H1 (cell line): Measurements from ENCODE around the gene LIX1L. TPM values are rescaled to one million over a fixed set of nuclear protein-coding genes. Genes with fewer than 3 reads are reported as not detected.

Experiments used
- KDM5A ChIP-seq: fragments of 200-600 bp; IDR thresholded peaks from 2 replicates; pipeline ENCODE4 v1.7.1; 2012; ENCODE audit warnings: mild to moderate bottlenecking, low read length, inconsistent platforms, mixed read lengths
- NANOG ChIP-seq: IDR thresholded peaks from 2 replicates; pipeline ENCODE4 v1.6.1; 2011; ENCODE audit warnings: low read length, low read depth, mild to moderate bottlenecking, inconsistent platforms; ENCODE audit not compliant: insufficient read depth, poor library complexity, severe bottlenecking
- ZNF274 ChIP-seq: IDR thresholded peaks from 2 replicates; pipeline ENCODE4 v1.7.0; 2012; ENCODE audit warnings: low read length, borderline replicate concordance; ENCODE audit errors: extremely low read depth
- polyA plus RNA-seq, 7 experiments: library from polyadenylated mRNA; depleted of rRNA in 3 of 7; stranded (reverse) in 5 of 7; unstranded in 2 of 7; fragments of >200 nt in 5 of 7; fragments of 200-250 nt in 2 of 7; gene quantifications; 1 replicate in 5 of 7; 2 replicates in 1 of 7; 4 replicates in 1 of 7; pipeline versions ENCODE4 v1.2.1 to v1.2.3, GENCODE V29; 2011 to 2013; ENCODE audit warnings: missing spikeins in 2 of 7, mixed read lengths in 2 of 7
- total RNA-seq: library from RNA; stranded (reverse); fragmentation: NEBNext Ultra II Directional; extraction: Animal tissue kit (Norgen Biotek cat#: 25700); gene quantifications from 2 replicates; pipeline ENCODE4 v1.2.1, GENCODE V29; 2021

LIX1L gene
- total and polyA plus RNA-seq, 2 of the 8 experiments (the other 6 are each of a cell fraction or from before 2014, with no cell fraction given), result 2.9 to 3.7 TPM

GRCh38 chr1:146001709-146002108 lies 43.9 kb upstream of the LIX1L start (continued):
- TF ChIP-seq KDM5A (no peak), NANOG (no peak), ZNF274 (no peak)
